ENCODE measurements around the gene SMARCAL1. TPM values are rescaled to one million over a fixed set of nuclear protein-coding genes. Genes with fewer than 3 reads are reported as not detected.
A peak's percentile ranks its signal among the peaks of the same experiment; 100 is the strongest.

The SMARCAL1 gene
- total RNA-seq, 2 donors from 2014 or later = 29.1 to 35.1 TPM

DNA sequence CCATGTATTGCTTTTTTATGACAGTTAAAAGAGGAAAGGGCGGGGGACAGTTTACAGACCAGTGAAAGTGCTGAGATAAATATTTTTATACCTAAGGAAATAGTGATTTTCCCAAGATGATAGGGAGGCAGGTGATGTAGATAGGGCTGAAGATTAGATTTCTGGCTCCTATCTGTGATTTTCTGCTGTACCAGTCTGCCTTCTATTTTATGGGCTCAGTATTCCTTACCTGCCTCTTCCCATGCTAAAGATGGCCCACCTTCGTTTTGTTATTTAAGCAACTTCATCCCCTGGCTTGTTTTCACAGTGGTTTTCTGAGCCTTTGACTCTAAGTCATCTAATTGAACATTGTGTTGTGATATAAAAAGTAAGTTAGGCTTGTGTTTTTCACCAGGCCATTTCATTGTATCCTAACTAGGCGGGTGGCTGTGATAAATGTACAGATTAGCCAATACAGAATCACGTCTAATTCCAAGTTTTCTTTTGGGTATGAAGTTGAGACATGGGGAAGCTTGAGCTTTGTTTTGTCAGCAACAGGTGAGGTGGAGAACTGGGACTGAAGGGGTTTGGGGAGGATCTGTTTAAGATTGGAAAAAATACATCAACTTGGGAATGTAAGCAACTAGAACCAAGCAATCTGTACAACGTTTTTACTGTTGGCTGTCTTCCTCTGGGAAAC lies 91.6 kb downstream of the SMARCAL1 start:
- 94 to 97% methylated on average over 4 to 5 of the region's 5 CpGs for WGBS, 2 experiments (ENCODE audit: insufficient coverage in 1 of 2, insufficient read length in 1 of 2)
- no peak overlapping the region for H3K4me3 Mint-ChIP-seq
- H3K36me3 Mint-ChIP-seq (ENCODE audit: low read depth) = peaks cover 74% of the 10 kb centered on the region
- Histone ChIP-seq H3K4me1 (ENCODE audit: control insufficient read depth, insufficient read depth, low read length) (no peaks in the 10 kb centered on the region), H3K9ac (ENCODE audit: extremely low read depth, low read length, poor library complexity, severe bottlenecking) (no peak overlapping the region), H3K27ac (ENCODE audit: low read depth, low read length) (no peak overlapping the region), H3K4me3 (ENCODE audit: low read length) (no peak overlapping the region), H3K9me3 (ENCODE audit: control insufficient read depth, low read length) (no peaks in the 10 kb centered on the region), H3K27me3 (ENCODE audit: control insufficient read depth, insufficient read depth, low read length, poor library complexity, severe bottlenecking) (no peaks in the 10 kb centered on the region), H3K36me3 (ENCODE audit: control insufficient read depth, insufficient read depth, low read length) (peaks cover 62% of the 10 kb centered on the region)
- H3K27me3 Mint-ChIP-seq (ENCODE audit: insufficient read depth) = no peaks in the 10 kb centered on the region
- peak overlapping the region; percentile 28 for H3K27ac Mint-ChIP-seq
- H3K9me3 Mint-ChIP-seq = no peaks in the 10 kb centered on the region
- H3K4me1 Mint-ChIP-seq = peaks cover 27% of the 10 kb centered on the region
- no peak for DNase-seq
- TF ChIP-seq, protein P1, sequence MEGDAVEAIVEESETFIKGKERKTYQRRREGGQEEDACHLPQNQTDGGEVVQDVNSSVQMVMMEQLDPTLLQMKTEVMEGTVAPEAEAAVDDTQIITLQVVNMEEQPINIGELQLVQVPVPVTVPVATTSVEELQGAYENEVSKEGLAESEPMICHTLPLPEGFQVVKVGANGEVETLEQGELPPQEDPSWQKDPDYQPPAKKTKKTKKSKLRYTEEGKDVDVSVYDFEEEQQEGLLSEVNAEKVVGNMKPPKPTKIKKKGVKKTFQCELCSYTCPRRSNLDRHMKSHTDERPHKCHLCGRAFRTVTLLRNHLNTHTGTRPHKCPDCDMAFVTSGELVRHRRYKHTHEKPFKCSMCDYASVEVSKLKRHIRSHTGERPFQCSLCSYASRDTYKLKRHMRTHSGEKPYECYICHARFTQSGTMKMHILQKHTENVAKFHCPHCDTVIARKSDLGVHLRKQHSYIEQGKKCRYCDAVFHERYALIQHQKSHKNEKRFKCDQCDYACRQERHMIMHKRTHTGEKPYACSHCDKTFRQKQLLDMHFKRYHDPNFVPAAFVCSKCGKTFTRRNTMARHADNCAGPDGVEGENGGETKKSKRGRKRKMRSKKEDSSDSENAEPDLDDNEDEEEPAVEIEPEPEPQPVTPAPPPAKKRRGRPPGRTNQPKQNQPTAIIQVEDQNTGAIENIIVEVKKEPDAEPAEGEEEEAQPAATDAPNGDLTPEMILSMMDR (conservative IDR thresholded peaks at IDR 0.05) = no peak

DNA sequence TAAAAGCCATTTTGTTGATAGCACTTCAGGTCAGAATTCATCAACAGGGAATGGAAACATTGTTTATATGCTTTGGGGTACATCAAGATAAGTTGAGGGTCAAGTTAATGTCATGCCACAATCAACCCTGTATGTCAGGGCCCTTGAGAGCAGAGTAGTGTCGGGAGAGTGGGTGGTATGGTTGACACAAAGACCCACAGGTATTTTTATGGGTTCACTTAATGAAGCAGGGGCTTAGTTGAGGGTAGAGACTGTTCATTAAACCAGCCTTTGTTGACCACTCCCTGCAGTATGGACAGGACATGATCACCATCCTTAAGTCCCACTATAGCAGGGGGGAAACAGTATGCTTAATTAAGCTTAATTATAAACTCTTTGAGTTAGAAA lies 92.1 kb downstream of the SMARCAL1 start:
- Histone ChIP-seq H3K4me3 (ENCODE audit: low read length) (no peak overlapping the region), H3K9me3 (ENCODE audit: control insufficient read depth, low read length) (no peaks in the 10 kb centered on the region), H3K9ac (ENCODE audit: extremely low read depth, low read length, poor library complexity, severe bottlenecking) (no peak overlapping the region), H3K27me3 (ENCODE audit: control insufficient read depth, insufficient read depth, low read length, poor library complexity, severe bottlenecking) (no peaks in the 10 kb centered on the region), H3K36me3 (ENCODE audit: control insufficient read depth, insufficient read depth, low read length) (peaks cover 60% of the 10 kb centered on the region), H3K4me1 (ENCODE audit: control insufficient read depth, insufficient read depth, low read length) (no peaks in the 10 kb centered on the region), H3K27ac (ENCODE audit: low read depth, low read length) (no peak overlapping the region)
- TF ChIP-seq, protein P1 (conservative IDR thresholded peaks at IDR 0.05) = no peak
- H3K27ac Mint-ChIP-seq = peak overlapping the region; percentile 28
- no peaks in the 10 kb centered on the region for H3K27me3 Mint-ChIP-seq (ENCODE audit: insufficient read depth)
- WGBS, 2 experiments (ENCODE audit: insufficient coverage in 1 of 2, insufficient read length in 1 of 2) = 86 to 100% methylated on average over 1 of the region's 1 CpG
- H3K9me3 Mint-ChIP-seq = no peaks in the 10 kb centered on the region
- H3K36me3 Mint-ChIP-seq (ENCODE audit: low read depth) = peaks cover 73% of the 10 kb centered on the region
- no peak overlapping the region for H3K4me3 Mint-ChIP-seq
- DNase-seq = no peak
- peaks cover 27% of the 10 kb centered on the region for H3K4me1 Mint-ChIP-seq

DNA sequence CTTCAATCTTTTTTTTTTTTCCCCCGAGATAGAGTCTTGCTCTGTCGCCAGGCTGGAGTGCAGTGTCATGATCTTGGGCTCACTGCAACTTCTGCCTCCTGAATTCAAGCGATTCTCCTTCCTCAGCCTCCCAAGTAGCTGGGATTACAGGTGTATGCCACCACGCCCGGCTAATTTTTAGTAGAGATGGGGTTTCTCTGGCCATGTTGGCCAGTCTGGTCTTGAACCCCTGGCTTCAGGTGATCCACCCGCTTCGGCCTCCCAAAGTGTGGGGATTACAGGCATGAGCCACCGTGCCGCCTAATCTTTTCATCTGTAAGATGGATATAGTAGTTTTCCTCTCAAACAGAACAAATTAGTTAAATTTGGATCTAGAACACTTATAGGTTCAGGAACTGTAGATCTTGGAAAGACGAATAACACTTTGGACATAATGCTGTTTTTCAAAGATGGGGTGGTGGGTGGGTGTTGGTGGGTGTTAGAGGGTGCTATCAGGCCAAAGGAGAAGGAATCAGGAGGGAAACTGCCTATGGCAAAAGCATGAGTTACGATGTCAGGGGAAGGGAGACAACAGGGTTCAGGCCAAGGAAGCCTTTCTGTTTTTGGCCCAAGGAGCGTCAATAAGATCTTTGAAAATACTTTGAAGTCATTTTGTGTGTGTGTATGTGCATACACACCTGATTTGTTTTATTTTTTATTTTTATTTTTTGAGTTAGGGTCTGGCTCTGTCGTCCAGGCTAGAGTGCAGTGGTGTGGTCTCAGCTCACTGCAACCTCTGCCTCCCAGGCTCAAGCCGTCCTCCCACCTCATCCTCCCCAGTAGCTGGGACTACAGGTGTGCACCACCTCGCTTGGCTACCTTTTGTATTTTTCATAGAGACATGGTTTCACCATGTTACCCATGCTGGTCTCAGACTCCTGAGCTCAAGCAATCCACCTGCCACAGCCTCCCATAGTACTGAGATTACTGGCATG lies 93.1 kb downstream of the SMARCAL1 start:
- Histone ChIP-seq H3K4me1 (ENCODE audit: control insufficient read depth, insufficient read depth, low read length) (no peaks in the 10 kb centered on the region), H3K4me3 (ENCODE audit: low read length) (no peak overlapping the region), H3K27ac (ENCODE audit: low read depth, low read length) (no peak overlapping the region), H3K9ac (ENCODE audit: extremely low read depth, low read length, poor library complexity, severe bottlenecking) (no peak overlapping the region), H3K9me3 (ENCODE audit: control insufficient read depth, low read length) (no peaks in the 10 kb centered on the region), H3K27me3 (ENCODE audit: control insufficient read depth, insufficient read depth, low read length, poor library complexity, severe bottlenecking) (no peaks in the 10 kb centered on the region), H3K36me3 (ENCODE audit: control insufficient read depth, insufficient read depth, low read length) (peaks cover 49% of the 10 kb centered on the region)
- Mint-ChIP-seq H3K27ac (peak overlapping the region; percentile 39), H3K4me1 (peaks cover 21% of the 10 kb centered on the region), H3K9me3 (no peaks in the 10 kb centered on the region), H3K27me3 (ENCODE audit: insufficient read depth) (no peaks in the 10 kb centered on the region), H3K4me3 (no peak overlapping the region), H3K36me3 (ENCODE audit: low read depth) (peaks cover 64% of the 10 kb centered on the region)
- TF ChIP-seq, protein P1 (conservative IDR thresholded peaks at IDR 0.05) = no peak
- no peak for DNase-seq
- 93 to 97% methylated on average over 11 to 15 of the region's 15 CpGs for WGBS, 2 experiments (ENCODE audit: insufficient coverage in 1 of 2, insufficient read length in 1 of 2)

Data from endodermal cell (in vitro differentiated cells).